HuH-7 (cell line): Measurements from ENCODE around the gene CCRL2.
"Not testable (repeated sequence)": the region's sequence is repeated elsewhere in the genome, so short reads cannot be mapped to it uniquely, and the experiment has no call there.

Source experiments
- DNase-seq: peaks from one replicate; pipeline ENCODE4 v3.0.0; 2011; ENCODE audit warnings: low spot score

CCRL2 gene

DNA sequence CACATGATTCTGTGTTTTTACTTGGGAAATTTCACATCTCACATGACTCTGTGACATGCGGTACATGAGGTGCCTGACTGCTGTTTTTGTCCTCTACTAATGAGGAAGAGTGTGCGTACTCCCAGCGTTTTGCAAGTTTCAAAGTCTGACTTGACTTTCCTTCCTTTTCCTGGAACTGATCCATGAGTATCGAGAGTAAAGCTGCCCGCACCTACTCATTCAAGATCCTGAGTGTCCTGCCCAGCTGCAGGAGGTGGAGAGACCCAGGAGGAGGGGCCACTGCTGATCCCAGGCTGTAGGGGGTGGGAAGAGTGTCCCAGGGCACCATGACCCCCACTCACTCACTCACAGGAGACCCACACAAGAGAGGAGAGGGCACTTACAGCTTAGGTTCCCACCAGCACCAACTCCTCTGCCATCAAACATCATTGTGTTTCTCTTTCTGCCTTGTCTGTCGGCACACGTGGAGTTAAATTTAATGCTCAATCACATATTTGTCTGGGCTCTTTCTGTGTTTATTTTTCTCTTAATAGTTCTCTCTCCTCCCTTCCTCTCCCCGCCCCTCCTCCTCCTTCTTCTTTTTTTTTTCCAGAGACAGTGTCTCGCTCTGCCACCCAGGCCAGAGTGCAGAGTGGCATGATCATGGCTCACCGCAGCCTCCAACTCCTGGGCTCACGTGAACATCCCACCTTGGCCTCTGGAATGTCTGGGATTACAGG is 1.6 kb upstream of the CCRL2 start:
- peak; percentile 44 for DNase-seq

DNA sequence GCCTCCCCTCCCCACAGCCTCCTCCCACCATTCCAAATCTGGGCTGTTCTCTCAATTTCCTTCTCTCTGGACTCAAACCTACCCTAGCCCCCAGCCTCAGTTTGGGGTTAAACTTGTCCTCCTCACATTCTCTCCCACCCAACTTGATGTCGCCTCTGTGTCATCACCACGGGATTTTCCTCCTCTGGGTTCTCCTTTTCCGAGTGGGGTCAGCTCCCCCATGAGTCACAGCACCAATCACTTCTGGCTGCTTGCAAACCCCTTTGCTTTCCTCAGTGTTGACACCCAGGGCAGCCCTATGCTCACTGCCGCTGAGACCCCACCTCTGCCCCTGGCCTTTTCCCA is 644 bp upstream of the CCRL2 start:
- DNase-seq: no peak

GRCh38 chr3:46407970-46408369 is 911 bp downstream of the CCRL2 start:
- no peak for DNase-seq

GRCh38 chr3:46408853-46409252 is 1.8 kb downstream of the CCRL2 start:
- DNase-seq: no peak

DNA sequence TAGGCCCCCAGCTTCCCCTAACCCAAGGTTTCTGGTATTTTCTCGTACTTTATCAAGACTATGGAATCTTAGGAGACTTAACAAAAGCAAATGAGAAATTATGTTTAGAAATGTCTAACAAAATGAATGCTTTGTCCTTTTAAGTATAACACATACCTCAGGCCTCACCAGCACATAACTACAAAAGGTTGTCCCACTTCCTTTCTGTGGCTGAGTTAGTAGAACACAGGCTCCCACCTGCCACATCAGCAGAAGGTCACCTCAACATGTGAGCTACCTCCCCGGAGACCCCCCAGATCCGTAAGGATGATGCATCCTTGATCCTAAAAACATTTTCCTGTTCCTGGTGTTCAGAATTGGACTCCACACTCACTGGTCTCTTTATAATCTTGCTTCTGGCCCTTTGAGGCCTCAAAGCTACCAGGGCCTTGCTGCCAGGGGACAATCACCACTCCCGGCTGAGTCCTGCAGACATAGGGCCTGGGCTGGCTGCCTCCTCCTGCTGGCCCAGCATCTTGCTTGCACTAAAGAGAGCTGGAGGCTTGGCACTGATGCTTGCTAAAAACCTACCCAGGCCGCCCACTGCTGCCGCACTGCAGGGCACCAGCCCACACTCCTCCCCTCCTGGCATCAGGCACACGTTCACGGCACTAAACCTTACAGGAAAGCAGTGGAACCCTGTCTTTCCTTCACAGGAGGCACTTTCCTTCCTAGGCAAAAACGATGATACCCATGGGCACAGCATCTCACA is 2.9 kb downstream of the CCRL2 start:
- DNase-seq: no peak

- no peak for DNase-seq
These were observed 3.6 kb downstream of the CCRL2 start for GRCh38 chr3:46410669-46411068.

DNA sequence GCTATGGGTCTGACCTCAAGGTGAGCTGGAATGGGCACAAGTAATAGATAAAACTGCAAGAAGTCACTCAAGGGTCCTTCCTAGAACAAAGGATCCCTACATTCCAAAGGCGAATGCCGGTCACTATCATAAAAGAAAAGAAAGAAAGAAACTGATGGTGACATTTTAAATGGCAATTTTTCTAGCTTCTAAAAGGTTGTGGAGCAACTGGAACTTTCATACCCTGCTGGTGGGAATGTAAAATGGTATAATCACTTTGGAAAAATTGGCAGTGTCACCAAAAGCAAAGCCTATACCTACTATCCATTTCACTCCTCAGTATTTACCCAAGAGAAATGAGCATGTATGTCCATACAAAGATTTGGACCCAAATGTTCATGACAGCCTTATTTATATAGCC is 4.2 kb downstream of the CCRL2 start:
- DNase-seq: no peak

DNA sequence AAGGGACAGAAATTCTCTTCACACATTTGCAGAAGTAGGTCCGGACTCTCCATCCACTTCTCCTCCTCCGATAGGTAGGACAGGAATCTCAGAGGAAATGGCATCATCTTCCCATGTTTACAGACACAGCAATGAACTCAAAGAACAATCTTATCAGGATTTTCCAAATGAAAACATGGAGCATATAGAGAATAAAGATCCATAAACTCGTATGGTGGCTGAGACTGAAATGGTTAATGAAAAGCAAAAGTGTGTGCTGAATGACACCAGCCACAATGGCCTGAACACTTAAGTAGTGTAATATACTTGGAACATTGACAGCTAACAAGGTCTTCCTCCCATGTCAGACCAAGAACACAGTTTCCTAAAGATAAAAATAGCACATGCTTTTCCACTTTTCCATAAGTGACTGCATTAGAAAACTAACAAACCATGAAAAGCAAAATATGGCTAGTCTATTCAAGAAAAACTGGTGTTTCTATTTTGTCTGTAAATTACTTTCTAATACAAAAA is 5.8 kb downstream of the CCRL2 start:
- no peak for DNase-seq

DNA sequence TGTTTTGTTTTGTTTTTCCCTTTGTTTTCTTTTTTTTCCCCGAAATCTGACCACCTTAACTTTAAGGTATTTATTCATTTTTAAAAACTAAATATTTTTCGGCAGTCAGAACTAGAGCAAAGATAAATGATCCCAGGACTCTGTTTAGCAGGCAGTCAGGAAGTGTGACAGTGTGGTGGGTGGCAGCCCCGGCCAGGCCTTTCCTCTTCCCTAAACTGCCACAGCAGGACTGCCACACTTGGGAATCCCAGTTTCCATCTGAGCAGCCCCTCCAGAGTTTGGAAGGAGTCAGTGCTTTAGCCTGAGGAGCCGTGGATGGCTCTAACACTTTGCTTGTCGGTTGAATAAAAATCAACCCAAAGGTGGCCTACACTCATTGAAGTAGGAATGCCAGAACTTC is 6.9 kb downstream of the CCRL2 start:
- no peak for DNase-seq

GRCh38 chr3:46414739-46415138 is 7.7 kb downstream of the CCRL2 start:
- no peak for DNase-seq

DNA sequence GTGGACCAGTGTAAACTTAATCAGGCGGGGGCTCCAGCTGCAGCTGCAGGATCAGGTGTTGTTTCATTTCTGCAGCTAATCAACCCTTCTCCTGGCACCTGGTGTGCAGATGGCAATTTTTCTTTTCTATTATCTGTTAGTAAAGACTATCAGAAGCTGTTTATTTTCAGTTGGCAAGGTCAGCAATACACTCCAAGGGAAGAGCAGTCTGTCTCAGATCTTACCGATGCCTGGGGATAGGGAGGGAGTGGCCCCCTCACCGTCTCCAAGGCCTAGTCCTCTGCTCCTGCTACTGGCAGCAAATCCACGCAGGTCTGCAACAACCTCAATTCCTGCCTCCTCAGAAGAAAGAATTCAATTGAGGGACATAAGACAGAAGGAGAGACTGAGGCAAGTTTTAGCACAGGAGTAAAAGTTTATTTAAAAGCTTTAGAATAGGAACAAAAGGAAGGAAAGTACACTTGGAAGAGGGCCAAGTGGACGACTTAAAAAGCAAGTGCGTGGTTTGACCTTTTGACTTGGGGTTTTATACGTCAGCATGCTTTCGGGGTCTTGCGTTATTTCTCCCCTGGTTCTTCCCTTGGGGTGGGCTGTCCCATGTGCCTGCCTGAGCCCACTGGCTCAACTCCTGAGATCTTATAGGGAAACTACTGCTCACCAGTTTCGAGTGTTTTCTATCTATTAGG is 9.2 kb downstream of the CCRL2 start:
- DNase-seq: no peak

- no peak for DNase-seq
These were observed 9.9 kb downstream of the CCRL2 start for GRCh38 chr3:46416811-46417510.

- no peak for DNase-seq
These were observed 11.0 kb downstream of the CCRL2 start for GRCh38 chr3:46417841-46418611.

DNA sequence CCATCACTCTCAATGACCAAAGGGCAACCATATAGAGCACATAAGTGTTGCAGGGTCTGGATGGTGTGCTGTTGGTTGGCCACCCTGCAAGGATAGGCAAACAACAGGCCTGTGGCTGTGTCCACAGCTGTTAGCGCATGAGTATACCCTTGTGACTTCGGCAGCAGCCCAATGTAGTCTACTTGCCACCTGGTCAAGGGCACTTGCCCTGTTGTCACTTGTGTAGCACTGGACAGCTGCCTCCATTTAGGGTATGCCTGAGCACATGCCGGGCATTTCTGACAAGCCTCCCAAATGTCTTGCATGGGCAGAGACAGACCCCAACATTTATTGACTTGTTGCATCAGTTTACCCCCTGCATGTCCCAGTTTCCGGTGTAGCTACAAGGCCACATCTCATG is 12.8 kb downstream of the CCRL2 start:
- no peak for DNase-seq

DNA sequence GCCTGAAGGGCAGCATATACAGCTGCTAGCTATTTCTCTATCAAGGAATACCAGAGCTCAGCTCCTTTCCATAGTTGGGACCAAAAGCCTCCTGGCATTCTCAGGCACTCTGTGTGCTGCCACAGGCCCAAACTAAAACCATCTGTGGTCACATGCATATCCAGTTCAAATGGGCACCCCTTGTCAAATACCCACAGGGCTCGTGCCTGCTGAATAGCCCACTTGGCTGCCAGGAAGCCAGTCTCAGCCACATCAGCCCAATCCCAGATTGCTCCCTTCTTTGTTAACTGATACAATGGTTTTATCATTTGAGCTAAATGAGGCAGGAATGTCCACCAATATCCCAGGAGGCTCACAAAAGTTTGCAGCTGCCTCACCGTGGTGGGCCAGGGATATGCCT is 13.9 kb downstream of the CCRL2 start:
- no peak for DNase-seq

- no peak for DNase-seq
These were observed 15.6 kb downstream of the CCRL2 start for GRCh38 chr3:46422617-46423016.

DNA sequence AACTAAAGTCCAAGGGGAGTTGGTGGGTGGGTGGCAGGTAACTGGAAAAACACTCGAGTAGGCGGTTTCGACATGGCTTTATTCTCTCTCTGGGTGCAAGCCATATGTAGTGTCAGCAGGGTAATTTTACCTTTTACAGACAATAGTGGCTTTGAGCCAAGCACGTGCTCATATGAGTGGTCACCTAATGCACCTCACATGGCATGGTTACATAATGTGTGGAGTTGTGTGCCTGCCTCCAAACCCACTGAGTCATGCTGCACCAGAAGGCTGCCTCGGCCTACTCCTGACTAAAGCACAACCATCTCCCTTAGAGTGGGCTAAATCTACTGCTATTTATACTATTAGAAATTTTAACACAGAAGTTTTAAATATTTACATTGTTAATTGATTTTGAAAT is 16.5 kb downstream of the CCRL2 start:
- no peak for DNase-seq

- DNase-seq: not testable (repeated sequence)
These were observed 19.4 kb downstream of the CCRL2 start for GRCh38 chr3:46426476-46426875.

DNA sequence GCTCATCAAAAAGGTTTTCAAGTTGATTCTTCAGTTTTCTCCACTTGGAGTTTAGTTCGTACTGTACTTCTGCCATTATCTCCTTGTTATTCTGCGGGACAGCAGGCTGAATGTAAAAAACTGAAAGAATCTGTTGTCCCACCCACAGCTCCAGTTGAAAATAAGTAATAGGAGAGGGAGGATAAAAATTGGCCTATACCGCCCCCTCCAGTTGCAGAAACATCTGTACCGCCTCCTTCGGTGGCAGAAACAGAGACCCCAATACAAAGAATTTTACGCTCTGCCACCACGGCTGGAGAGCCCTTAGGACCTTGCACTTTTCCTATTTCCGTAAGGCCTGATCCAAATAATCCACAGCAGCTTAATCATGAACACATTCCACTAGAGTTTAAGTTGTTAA is 20.3 kb downstream of the CCRL2 start:
- not testable (repeated sequence) for DNase-seq

GRCh38 chr3:46427916-46428833 is 21.1 kb downstream of the CCRL2 start:
- DNase-seq: no peak

GRCh38 chr3:46429250-46429649 is 22.2 kb downstream of the CCRL2 start:
- no peak for DNase-seq
